ENCODE results near the gene SPATA31D3.
"Not testable (repeated sequence)": the region's sequence is repeated elsewhere in the genome, so short reads cannot be mapped to it uniquely, and the experiment has no call there.

SPATA31D3 gene

GRCh38 chr9:81980568-81980967 lies 37.3 kb downstream of the SPATA31D3 start:
- Histone ChIP-seq H3K27me3 (ENCODE audit: control insufficient read depth, insufficient read depth, low read length) (no peaks in the 10 kb centered on the region), H3K4me3 (ENCODE audit: low read depth, low read length) (no peak overlapping the region), H3K4me1 (ENCODE audit: control insufficient read depth, insufficient read depth, low read length) (no peaks in the 10 kb centered on the region), H3K9me3 (ENCODE audit: control insufficient read depth, insufficient read depth, low read length) (no peaks in the 10 kb centered on the region), H3K9ac (ENCODE audit: low read depth, low read length) (no peak overlapping the region), H3K36me3 (ENCODE audit: control insufficient read depth, insufficient read depth, low read length) (no peaks in the 10 kb centered on the region)

GRCh38 chr9:81981883-81982282 lies 38.6 kb downstream of the SPATA31D3 start:
- Histone ChIP-seq H3K9ac (ENCODE audit: low read depth, low read length) (no peak overlapping the region), H3K4me3 (ENCODE audit: low read depth, low read length) (no peak overlapping the region), H3K4me1 (ENCODE audit: control insufficient read depth, insufficient read depth, low read length) (no peaks in the 10 kb centered on the region), H3K9me3 (ENCODE audit: control insufficient read depth, insufficient read depth, low read length) (no peaks in the 10 kb centered on the region), H3K36me3 (ENCODE audit: control insufficient read depth, insufficient read depth, low read length) (no peaks in the 10 kb centered on the region), H3K27me3 (ENCODE audit: control insufficient read depth, insufficient read depth, low read length) (no peaks in the 10 kb centered on the region)

- Histone ChIP-seq H3K4me1 (ENCODE audit: control insufficient read depth, insufficient read depth, low read length) (no peaks in the 10 kb centered on the region), H3K36me3 (ENCODE audit: control insufficient read depth, insufficient read depth, low read length) (no peaks in the 10 kb centered on the region), H3K27me3 (ENCODE audit: control insufficient read depth, insufficient read depth, low read length) (no peaks in the 10 kb centered on the region), H3K9me3 (ENCODE audit: control insufficient read depth, insufficient read depth, low read length) (no peaks in the 10 kb centered on the region), H3K4me3 (ENCODE audit: low read depth, low read length) (no peak overlapping the region), H3K9ac (ENCODE audit: low read depth, low read length) (no peak overlapping the region)
Measured at GRCh38 chr9:81984928-81985327, 41.6 kb downstream of the SPATA31D3 start.

- Histone ChIP-seq H3K36me3 (ENCODE audit: control insufficient read depth, insufficient read depth, low read length) (no peaks in the 10 kb centered on the region), H3K4me3 (ENCODE audit: low read depth, low read length) (no peak overlapping the region), H3K27me3 (ENCODE audit: control insufficient read depth, insufficient read depth, low read length) (no peaks in the 10 kb centered on the region), H3K4me1 (ENCODE audit: control insufficient read depth, insufficient read depth, low read length) (no peaks in the 10 kb centered on the region), H3K9ac (ENCODE audit: low read depth, low read length) (no peak overlapping the region), H3K9me3 (ENCODE audit: control insufficient read depth, insufficient read depth, low read length) (no peaks in the 10 kb centered on the region)
Measured at GRCh38 chr9:81986051-81986450, 42.8 kb downstream of the SPATA31D3 start.

- H3K4me3 ChIP-seq (ENCODE audit: low read depth, low read length); H3K9ac ChIP-seq (ENCODE audit: low read depth, low read length); H3K27me3 ChIP-seq (ENCODE audit: control insufficient read depth, insufficient read depth, low read length); H3K4me1 ChIP-seq (ENCODE audit: control insufficient read depth, insufficient read depth, low read length); H3K9me3 ChIP-seq (ENCODE audit: control insufficient read depth, insufficient read depth, low read length); H3K36me3 ChIP-seq (ENCODE audit: control insufficient read depth, insufficient read depth, low read length): not testable (repeated sequence)
Measured at GRCh38 chr9:81988472-81988871, 45.2 kb downstream of the SPATA31D3 start, which contains the start of gene SPATA31D1. SPATA31D1 (plus strand) TSS chr9:81988772; CDS start chr9:81988819, 47 bp downstream.

- no peaks in the 10 kb centered on the region for H3K27me3 ChIP-seq (ENCODE audit: control insufficient read depth, insufficient read depth, low read length)
- H3K4me1 ChIP-seq (ENCODE audit: control insufficient read depth, insufficient read depth, low read length): no peaks in the 10 kb centered on the region
- H3K9me3 ChIP-seq (ENCODE audit: control insufficient read depth, insufficient read depth, low read length): no peaks in the 10 kb centered on the region
- H3K9ac ChIP-seq (ENCODE audit: low read depth, low read length): no peak overlapping the region
- H3K36me3 ChIP-seq (ENCODE audit: control insufficient read depth, insufficient read depth, low read length): no peaks in the 10 kb centered on the region
- no peak overlapping the region for H3K4me3 ChIP-seq (ENCODE audit: low read depth, low read length)
Measured at GRCh38 chr9:81989700-81990099, 46.4 kb downstream of the SPATA31D3 start.

GRCh38 chr9:81993656-81994055 lies 50.4 kb downstream of the SPATA31D3 start:
- Histone ChIP-seq H3K4me3 (ENCODE audit: low read depth, low read length) (no peak overlapping the region), H3K9ac (ENCODE audit: low read depth, low read length) (no peak overlapping the region), H3K27me3 (ENCODE audit: control insufficient read depth, insufficient read depth, low read length) (no peaks in the 10 kb centered on the region), H3K4me1 (ENCODE audit: control insufficient read depth, insufficient read depth, low read length) (no peaks in the 10 kb centered on the region), H3K36me3 (ENCODE audit: control insufficient read depth, insufficient read depth, low read length) (no peaks in the 10 kb centered on the region), H3K9me3 (ENCODE audit: control insufficient read depth, insufficient read depth, low read length) (no peaks in the 10 kb centered on the region)
